Hippocampal formation (tissue), 2 donors: ENCODE measurements around the gene GABARAP.
A peak's percentile ranks its signal among the peaks of the same experiment; 100 is the strongest.

Experiments used
- DNase-seq, 2 donors: peaks; one replicate each; lab custom pipeline; 2025; lab: John Stamatoyannopoulos, UW

The GABARAP gene

GRCh38 chr17:7241783-7242716 is at the start of gene GABARAP:
TSS of gene GABARAP (minus strand) at chr17:7242449. CDS start at chr17:7242330, 119 bp downstream.
- peak; percentile 88 to 89 for DNase-seq

- no peak for DNase-seq
Measured at GRCh38 chr17:7290685-7291084, 48.4 kb upstream of the GABARAP start.

GRCh38 chr17:7290166-7290565 is 47.9 kb upstream of the GABARAP start:
- no peak for DNase-seq

GRCh38 chr17:7289256-7290032 is 47.2 kb upstream of the GABARAP start:
- DNase-seq = no peak

GRCh38 chr17:7285679-7286078 is 43.4 kb upstream of the GABARAP start:
- DNase-seq = no peak

- DNase-seq = no peak
Measured at GRCh38 chr17:7284911-7285310, 42.7 kb upstream of the GABARAP start.

GRCh38 chr17:7283471-7284216 is 41.4 kb upstream of the GABARAP start:
- no peak for DNase-seq

- DNase-seq = no peak
Measured at GRCh38 chr17:7282752-7283321, 40.6 kb upstream of the GABARAP start.

- DNase-seq = no peak
Measured at GRCh38 chr17:7281953-7282751, 39.9 kb upstream of the GABARAP start.

GRCh38 chr17:7281074-7281952 is 39.1 kb upstream of the GABARAP start, which contains the start of gene SLC2A4:
TSS of gene SLC2A4 (plus strand) at chr17:7281718. CDS start at chr17:7281935, 217 bp downstream.
- peak; percentile 8 to 65 for DNase-seq

GRCh38 chr17:7280519-7281073 is 38.3 kb upstream of the GABARAP start:
- DNase-seq = peak; percentile 58 to 66

- DNase-seq = no peak
Measured at GRCh38 chr17:7279448-7279847, 37.2 kb upstream of the GABARAP start.

- no peak for DNase-seq
Measured at GRCh38 chr17:7266784-7267183, 24.5 kb upstream of the GABARAP start.

- DNase-seq = no peak
Measured at GRCh38 chr17:7263801-7264078, 21.5 kb upstream of the GABARAP start.

- DNase-seq = no peak
Measured at GRCh38 chr17:7262935-7263800, 20.9 kb upstream of the GABARAP start.

GRCh38 chr17:7262192-7262934 is 20.1 kb upstream of the GABARAP start, which contains the start of gene CLDN7:
TSS of gene CLDN7 (minus strand) at chr17:7262478. CDS start at chr17:7262043, 435 bp downstream.
- DNase-seq = no peak

GRCh38 chr17:7261379-7262191 is 19.3 kb upstream of the GABARAP start:
- DNase-seq = no peak
